ENCODE data around the gene TLR3.
"Not testable (repeated sequence)": the region's sequence is repeated elsewhere in the genome, so short reads cannot be mapped to it uniquely, and the experiment has no call there.

The TLR3 gene

DNA sequence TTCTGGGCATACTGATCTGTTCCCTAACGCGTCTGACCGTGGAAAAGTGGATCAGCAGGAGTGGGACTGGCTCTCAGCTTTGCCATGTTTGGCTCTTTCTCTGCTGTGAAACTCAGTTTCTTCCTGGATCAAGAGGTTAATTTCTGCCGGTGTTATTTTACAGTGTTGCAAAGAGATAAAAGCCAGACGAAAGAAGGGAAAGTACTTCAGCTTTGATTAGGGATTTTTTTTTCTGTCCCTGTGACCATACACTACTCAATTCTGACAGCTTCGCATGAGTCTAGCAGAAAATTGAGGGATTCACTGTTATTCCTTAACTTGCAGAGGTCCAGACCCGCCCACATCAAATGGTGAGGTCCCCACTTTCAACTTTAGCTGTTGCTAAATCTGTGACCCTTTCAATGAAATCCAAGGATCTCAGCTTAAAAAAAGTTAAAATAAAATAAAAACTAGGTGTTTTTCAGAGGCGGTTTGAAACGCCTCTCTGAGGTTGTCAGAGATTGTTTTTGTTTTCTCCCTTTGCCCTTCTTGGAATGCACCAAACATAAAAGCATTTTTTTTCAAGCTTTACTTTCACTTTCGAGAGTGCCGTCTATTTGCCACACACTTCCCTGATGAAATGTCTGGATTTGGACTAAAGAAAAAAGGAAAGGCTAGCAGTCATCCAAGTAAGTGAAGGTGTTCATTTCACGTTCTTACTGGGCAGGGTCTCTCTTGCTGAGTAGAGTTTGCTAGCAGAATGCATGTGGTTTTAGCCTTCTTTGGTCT is at the start of gene TLR3:
TLR3 (plus strand) TSS at position 576 of the 768 bp plus-strand sequence. CDS start 7,464 bp downstream, outside the sequence.
- no peak for DNase-seq

DNA sequence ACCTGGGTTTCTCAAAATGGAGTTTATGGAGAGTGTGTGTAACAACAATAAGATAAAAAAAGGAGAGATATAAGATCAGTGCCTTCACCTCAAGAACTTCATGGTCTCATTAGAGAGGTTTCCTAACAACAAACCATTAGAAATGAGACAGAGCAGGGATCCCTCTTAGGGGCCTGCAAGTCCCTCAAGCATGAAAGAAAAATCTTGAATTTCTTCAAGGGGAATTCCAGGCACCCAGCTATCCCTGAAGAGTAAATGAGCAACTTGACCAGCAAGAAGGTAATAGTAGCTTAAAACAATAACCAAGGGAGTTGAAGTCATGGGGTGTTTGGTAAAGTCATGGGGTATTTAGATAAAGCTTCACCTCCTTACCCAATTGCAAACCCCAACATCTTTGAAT is 49.7 kb upstream of the TLR3 start:
- no peak for DNase-seq

DNA sequence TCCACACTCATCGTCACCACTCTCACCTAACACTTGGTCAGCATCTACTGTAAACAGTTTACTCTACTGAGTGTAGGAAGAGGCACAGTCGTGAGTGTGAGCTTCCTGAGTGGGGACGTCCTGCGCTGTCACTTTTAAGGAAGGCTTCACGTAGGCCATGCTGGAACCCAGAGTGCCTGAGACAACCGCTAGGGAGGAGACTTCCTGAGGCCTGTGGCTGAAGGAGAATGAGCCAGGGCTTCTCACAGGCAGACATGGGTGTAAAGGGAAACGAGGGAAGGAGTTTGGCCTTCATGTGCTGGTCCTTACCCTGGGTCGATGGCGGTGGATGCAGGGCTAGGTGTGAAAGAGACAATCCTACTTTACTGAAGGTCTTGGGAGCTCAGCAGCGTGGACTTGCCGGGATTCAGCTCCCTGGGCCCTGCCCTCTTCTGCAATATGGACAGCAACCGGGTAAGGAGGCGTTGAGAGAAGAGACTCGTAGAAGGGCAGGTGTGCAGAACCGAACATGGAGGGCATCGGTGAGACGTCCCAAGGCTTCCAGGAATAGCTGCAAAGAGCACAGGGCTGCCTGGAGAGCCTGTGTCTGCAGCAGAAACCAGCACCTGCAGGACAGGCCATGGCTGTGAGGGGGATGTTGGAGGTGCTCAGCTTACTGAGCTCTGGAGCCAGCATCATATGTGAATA is 48.7 kb upstream of the TLR3 start:
- no peak for DNase-seq

DNA sequence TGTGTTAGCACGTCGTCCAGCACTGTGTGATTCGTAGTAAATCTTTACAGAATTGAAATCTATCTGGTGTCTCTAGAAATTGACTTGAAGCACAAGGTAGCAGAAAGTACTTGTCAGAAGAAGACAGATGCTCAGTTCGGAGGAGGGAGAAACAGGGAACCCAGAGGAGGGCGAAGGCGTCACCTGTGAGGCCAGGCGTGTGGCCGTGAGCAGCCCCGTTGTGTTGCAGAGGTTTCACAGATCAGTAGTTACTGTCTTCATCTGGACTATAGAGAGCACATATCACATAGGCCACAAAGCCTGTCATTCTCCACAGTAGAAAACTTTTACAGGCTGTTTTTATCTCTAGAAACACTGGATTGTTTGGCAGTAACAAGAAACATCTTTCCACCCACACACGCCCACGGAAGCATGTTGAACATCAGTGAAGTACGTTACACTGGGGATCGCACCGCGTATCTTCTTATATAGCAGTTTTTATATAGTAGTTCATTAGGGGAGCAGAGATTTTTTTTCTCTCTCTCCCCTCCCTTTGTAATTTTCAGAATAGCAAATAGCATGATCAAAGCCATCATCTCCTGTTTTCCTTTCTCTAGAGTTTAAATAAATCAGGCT is 48.1 kb upstream of the TLR3 start:
- DNase-seq = no peak

DNA sequence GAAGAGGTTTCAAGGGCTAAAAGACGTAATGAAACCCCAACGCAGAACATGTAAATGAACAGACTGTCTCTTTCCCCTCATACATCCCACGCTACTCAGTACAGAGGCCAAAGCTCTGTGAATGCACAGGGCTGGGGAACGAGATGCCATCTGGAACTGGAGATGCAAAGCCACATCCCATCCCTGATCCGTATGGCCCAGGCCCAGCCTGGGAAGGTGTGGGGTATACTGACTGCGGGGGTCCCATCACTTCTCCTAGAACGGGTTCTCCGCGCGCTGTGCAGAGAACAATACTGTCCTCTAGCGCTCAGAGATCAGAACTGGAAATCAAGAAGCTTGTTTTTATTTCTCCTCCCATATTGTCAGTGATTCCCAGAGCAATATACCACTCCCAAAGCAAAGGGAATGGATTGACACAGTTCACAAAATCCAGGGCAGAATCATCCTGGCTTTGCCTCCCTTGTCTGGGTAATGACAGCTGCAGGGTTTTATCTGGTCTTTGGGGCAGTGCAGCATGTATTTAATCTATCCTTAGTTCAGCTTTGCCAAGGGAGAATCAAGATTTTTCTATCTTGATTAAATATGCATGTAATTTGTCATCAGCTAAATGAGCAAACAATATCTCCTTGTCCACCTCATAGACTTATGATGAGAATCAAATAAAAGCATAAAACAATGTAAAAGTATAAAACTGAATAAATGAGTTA is 47.3 kb upstream of the TLR3 start:
- no peak for DNase-seq

DNA sequence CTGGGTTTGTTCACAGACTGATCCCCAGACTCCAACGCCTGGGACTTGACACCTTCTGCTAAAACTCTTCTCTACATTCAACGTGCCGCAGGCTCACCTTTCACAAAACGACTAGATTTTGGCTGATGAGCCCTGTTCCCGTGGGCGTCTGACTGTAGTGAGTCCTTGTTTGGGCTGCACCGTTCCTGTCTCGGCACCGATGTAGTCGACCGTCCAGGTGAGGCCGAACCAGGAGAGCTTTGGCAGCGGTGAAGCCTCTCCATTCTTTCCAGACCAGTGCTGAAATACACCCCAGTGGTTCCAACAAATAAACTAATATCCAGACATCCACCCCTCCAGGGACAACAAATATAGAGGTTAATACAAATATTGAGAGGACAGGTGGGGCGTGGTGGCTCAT is 45.0 kb upstream of the TLR3 start:
- DNase-seq = no peak

DNA sequence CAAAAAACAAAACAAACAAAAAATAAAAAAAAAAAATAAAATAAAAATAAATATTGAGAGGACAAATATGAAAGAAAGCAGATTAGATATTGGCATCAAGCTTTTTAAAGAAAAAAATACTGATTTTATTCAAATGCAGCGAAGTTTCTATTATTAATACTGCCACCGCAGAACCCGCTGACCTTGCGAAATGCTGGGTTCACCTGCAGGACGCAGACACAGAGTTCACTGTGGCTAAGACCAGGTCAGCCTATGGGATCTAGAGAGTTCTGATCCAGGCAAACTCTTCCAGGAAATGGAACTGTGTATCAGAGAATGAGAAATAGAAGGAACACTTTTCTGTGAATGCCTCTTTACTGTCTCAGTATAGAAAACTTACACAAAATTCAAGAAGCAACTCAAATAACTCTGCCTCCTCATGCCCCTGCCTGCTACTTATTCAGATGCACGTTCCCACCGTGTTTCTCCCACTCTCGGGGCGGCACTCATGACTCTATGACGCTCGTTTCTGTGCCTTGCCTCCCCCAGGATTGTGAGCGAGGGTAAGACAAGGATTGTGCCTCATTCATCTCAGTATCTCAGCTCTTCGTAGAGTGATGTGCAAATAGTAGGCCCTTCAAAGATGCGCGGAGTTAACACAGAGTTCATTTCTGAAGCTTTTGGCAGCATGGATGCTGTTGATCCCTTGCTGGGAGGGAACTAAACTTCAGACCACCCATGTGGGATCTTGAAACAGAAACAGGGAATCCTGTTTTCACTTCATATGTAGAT is 44.1 kb upstream of the TLR3 start:
- DNase-seq = no peak

DNA sequence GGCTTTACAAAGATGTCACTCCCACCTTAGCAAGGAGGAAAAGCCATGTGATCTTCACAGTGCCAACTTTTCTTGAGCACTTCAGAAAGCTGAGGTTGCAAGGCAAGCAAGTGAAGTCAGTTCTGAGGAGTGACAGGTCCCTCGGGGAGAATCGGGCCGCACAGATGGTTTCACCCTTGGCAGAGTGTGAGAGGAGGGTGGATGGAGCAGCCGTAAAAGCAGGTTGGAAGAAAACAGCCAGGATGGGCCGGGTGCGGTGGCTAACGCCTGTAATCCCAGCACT is 43.6 kb upstream of the TLR3 start:
- DNase-seq = no peak

DNA sequence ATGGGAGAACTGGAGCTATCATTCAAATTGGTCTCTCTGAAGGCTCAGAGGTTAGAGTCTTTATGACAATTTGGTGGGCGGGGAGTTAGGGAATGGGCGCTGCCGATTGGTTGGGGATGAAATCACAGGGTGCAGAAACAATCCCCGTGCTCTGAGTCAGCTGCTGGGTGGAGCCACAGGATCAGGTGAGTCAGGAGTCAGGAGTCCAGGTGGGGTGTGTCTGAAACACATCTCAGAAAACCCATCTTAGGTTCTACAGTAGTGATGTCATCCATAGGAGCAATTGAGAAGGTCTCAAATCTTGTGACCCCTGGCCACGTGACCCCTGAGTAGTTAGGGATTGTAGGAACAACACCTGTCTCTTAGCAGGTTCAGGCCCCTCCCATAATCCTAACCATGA is 41.6 kb upstream of the TLR3 start:
- no peak for DNase-seq

DNA sequence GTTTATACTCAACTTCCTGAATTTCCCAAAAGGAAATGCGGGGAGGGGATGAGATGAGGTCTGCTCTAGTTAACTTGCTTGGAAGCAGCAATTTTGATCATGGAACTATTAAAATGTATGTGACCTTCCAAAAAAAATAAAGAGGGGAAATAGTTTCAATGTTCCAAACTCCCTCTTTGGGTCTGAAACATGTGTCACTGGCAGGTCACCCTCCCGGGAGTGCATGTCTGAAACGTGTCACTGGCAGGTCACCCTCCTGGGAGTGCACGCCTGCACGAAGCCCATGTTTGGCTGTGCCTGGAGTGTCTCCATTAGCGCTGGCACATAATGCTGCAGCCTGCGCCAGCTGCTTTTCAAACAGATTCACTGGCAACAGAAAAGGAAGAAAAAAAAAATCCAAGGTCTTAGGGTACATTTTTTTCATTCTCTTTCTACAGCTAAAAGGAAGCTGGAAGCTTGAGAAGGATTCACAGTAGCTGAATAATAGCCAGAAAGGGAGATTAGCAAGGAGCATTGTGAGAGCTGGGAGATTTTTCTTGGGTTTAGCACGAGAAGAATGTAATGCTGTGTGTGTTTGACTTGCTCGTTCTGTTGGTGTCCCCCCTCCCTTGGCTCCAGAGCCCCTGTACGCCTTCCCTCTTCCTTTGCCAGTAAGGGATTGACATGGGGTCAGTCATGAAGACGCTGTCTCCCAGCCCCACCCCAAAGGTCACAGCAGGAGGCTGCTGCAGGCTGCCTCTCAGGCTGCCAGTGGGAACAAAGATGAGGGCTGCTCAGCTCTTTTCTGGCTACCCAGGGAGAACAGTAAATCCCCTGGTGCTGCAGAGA is 39.2 kb upstream of the TLR3 start:
- no peak for DNase-seq

DNA sequence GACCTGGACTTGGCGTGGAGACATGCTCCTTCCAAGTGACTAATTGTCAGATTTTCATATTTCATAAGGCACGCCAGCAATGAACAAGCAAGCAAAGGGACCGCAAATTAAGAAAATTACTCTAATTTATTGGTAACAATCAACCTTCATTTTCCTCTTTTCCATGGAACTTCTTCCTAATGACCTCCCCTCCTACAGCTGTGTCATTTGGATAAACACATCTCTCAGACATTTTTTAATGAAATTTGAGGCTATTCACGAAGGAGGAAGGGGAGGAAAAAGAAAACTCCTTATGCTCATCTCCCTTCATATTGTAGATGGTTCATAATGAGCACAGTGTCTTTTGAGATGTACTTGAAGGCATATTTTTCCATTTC is 38.6 kb upstream of the TLR3 start:
- DNase-seq = no peak

DNA sequence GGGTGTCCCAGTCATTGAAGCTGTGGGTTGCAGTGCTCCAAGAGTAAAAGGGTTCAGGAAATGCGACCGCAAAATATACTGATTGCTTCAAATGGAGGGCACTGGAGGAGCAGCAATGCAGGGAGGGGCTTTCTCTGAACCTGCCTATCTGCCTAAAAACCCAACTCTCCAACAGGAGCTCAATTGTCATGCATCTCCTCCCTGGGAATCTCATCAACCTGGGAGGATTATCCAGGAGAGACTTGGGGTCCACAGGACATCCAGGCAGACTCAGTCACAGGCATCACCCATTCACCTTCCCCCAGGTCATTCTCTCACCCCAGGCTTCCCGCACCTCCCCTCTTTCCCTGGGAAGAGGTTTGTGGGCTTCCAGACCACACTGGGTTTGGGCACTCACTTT is 38.2 kb upstream of the TLR3 start:
- no peak for DNase-seq

DNA sequence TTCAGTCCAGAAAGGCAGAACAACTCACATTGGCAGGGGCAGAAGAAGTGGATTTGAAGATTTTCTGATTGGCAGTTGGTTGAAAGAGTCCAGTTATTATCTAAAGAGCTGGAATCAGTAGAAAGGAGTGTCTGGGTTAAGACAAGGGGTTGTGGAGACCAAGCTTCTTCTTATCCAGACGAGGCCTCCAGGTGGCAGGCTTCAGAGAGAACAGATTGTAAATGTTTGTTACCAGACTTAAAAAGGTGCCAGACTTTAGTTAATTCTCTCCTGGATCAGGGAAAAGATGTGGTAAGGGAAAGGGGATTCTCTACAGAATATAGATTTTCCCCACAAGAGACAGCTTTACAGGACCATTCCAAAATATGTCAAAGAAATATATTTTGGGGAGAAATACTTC is 36.7 kb upstream of the TLR3 start:
- DNase-seq = no peak

DNA sequence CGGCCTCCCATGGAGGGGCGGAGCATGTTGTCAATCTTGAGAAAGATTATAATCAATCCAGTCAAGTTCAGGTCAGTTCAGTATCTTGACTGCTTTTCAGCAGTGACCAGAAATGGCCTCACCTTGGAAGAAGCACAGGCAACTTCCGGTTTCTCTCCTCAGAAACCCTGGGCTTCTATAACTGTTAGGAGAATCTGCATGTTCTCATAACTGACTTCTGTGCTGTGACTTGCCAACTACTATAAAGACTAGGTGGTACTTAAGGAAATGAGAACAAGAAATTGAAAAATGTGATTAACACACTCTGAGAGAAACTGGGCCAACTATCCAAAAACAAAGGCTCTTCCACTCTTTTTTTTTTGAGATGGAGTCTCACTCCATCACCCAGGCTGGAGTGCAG is 35.9 kb upstream of the TLR3 start:
- DNase-seq = no peak

DNA sequence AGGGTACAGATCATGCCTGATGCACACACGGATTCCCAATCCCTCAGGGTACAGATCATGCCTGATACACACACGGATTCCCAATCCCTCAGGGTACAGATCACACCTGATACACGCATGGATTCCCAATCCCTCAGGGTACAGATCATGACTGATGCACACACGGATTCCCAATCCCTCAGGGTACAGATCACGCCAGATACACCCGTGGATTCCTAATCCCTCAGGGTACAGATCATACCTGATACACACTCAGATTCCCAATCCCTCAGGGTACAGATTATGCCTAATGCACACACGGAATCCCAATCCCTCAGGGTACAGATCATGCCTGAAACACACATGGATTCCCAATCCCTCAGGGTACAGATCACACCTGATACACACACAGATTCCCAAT is 34.3 kb upstream of the TLR3 start:
- DNase-seq = not testable (repeated sequence)

DNA sequence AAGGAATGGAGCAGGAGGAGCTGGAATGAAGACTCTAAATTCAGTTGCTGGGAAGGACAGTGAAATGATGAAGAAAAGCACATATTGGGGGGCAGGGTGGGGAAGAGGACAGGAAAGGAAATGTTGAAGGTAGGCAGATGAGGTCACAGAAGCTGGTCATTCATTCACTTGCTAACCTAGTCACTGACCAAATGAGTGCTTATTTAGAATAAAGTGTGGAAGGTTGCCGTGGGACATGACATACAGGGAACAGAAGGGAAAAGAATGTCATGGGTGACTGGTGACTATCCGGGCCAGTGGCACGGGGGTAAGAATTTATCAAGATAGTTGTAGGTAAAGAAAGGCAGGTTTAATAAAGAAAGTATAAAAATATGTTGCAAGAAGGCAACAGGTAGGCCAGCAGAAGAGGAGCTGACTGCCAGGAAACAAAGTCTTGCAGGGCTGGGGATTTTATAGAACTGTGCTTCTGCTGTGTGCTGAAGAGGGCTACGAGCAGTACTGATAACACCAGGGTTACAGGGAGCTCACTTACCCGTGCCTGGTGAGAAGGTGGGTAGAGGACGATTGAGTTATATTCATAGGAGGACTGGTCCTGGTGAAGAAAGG is 31.9 kb upstream of the TLR3 start:
- DNase-seq = no peak

DNA sequence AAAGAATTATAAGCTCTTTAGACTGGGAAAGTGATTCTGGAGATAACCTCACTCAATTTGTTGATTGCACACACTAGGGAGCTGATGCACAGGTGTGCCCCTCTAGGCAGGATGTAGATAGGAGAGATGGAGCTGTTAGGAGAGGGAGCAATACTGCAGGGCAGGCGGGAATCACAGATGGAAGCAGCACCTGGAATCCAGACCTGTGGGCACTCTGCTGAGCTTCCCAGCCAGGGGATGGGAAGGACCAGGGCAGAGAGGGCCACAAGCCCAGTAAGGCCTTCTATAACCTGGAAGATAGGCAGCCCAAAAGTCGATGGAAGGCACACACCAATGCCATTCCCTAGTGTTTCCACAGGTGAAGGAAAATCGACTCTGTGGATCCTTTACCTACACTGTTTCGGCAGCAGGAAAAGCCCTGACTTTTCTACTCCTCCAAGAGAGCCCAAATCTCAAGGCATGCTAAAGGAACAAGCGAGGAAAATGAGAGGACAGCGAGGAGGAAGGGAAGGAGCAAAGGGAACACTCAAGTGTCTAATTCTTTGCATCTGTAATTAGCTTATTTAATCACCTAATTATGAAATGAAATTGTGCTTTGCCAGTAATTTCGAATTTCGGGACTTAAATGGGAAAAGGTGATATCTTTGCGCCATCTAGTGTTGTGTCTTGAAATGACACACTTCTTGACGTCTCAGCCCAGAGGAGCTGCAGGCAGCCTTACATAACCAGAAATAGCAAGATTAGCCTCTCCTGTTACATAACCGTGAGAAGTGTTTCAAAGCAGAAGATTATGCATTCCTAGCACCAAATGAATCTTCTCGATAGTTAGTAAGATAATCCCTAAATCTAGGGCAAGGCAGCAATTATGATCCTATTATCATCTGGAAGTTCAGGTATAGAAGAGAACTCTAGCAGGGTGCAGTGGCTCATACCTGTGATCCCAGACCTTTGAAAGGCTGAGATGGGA is 31.0 kb upstream of the TLR3 start:
- DNase-seq = no peak

DNA sequence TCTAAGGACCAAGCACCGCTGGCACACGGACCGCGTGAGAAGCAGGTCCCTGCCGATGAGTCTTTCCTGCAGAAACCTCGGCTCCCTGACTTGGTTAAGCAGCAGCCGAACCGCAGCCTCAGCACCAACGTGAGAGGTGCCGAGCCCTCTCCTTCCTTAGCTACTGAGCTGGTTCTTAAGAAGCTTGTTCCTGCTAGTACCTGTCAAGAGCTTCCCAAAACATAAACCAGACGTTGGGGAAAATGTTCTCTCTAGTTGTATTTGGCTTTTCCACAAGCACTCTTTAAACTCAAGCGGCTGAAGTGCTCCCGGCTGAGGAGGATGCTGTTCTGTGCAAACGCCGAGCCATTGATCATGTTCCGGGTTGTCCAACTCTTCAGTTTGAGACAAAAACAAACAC is 29.3 kb upstream of the TLR3 start:
- no peak for DNase-seq

DNA sequence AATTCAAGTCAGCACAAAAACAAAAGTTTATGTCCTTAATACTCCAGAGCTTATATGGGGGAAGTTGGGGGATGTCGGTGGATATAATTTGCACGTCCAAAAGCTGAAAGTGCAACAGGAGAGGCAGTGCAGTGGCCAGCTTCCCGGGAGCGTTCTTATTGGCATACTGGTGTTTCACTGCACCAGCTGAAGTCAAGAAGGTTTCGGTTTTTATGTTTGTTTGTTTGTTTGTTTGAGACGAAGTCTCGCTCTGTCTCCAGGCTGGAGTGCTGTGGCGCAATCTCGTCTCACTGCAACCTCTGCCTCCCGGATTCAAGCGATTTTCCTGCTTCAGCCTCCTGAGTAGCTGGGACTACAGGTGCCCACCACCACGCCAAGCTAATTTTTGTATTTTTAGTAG is 28.6 kb upstream of the TLR3 start:
- DNase-seq = no peak

DNA sequence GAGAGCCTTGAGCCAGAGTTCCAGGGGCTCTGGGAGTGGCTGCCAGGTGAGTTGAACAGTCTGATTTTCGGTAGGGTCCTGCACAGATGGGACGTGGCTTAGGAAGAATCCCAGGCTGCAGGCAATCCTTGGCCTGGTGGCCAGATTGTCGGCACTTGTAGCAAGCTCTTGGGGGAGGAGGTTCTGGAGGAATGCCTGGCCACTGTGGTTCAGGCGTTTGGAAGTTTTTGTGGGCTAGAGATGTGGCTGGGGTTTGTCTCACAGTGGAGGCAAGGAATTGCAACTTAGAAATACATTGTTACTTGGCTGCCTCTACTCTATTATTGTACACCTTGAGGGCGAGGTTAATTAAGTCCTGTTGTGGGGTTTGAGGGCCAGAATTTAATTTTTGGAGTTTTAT is 21.5 kb upstream of the TLR3 start:
- not testable (repeated sequence) for DNase-seq

DNA sequence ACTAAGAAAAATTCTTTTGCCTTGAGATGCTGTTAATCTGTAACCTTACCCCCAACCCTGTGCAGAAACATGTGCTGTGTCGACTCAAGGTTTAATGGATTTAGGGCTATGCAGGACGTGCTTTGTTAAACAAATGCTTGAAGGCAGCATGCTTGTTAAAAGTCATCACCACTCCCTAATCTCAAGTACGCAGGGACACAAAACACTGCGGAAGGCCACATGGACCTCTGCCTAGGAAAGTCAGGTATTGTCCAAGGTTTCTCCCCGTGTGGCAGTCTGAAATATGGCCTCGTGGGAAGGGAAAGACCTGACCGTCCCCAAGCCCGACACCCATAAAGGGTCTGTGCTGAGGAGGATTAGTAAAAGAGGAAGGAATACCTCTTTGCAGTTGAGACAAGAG is 18.8 kb upstream of the TLR3 start:
- not testable (repeated sequence) for DNase-seq

All from stimulated activated naive CD4-positive, alpha-beta T cell treated with Interleukin-2 at 50 U/mL for 16 hours (primary cell).